Right lobe of liver (tissue), 6 donors: ENCODE measurements around the gene RNF157. TPM values are rescaled to one million over a fixed set of nuclear protein-coding genes. Genes with fewer than 3 reads are reported as not detected.

Experiments
- ATAC-seq, 4 donors: fragments of 200-7000 bp; cut with Tn5 transposase; one replicate each; pipeline ENCODE4 v1.9.1; 2020; ENCODE audit warnings: mild to moderate bottlenecking in 4 of 4, moderate library complexity in 4 of 4
- DNase-seq, 3 donors: peaks; one replicate each; pipeline ENCODE4 v3.0.0-alpha.2; 2020
- H3K27ac ChIP-seq, 3 donors: fragments of 200-600 bp; one replicate each; pipeline ENCODE4 v1.8.0; 2022
- H3K27me3 ChIP-seq, 2 donors: fragments of 200-600 bp; one replicate each; pipeline ENCODE4 v1.8.0; 2022
- H3K36me3 ChIP-seq, 4 donors: fragments of 200-600 bp; sonication (generic) in 1 of 4; one replicate each; pipeline versions ENCODE4 v1.5.1 to v1.8.0; 2017 to 2022; ENCODE audit warnings: control low read depth in 1 of 4
- H3K4me1 ChIP-seq, 4 donors: fragments of 200-600 bp; sonication (generic) in 1 of 4; one replicate each; pipeline versions ENCODE4 v1.5.1 to v1.8.0; 2017 to 2022; ENCODE audit warnings: control low read depth in 1 of 4
- H3K4me3 ChIP-seq, 3 donors: fragments of 200-600 bp; one replicate each; pipeline ENCODE4 v1.8.0; 2022
- H3K9me3 ChIP-seq, 4 donors: fragments of 200-600 bp; sonication (generic) in 1 of 4; one replicate each; pipeline versions ENCODE4 v1.5.1 to v1.8.0; 2017 to 2022; ENCODE audit warnings: control low read depth in 1 of 4
- POLR2A ChIP-seq: fragments of 450-650 bp; IDR thresholded peaks from one replicate; pipeline ENCODE4 v1.6.1; 2017; ENCODE audit warnings: antibody characterized with exemption, mild to moderate bottlenecking
- WGBS: methylation state at CpG from one replicate; pipeline ENCODE4 v1.1.6; 2018; ENCODE audit warnings: low coverage, low lambda C conversion rate; ENCODE audit not compliant: insufficient coverage; ENCODE audit errors: missing lambda C conversion rate; 5-methylcytosine and 5-hydroxymethylcytosine counted together
- intact Hi-C, 2 donors: fragments of 100-400 bp; cut with DNase I; formaldehyde crosslinking; loops; one replicate each; pipeline versions ENCODE4 v1.11.2 to v1.14.1; 2022
- total RNA-seq, 6 experiments: library from RNA; depleted of rRNA in 2 of 6; stranded (reverse); fragments of >200 nt in 2 of 6; fragmentation: NEBNext Ultra II Directional in 3 of 6; extraction: Animal tissue kit (Norgen Biotek cat#: 25700) in 3 of 6; gene quantifications; one replicate each; pipeline versions ENCODE4 v1.1.0 to v1.2.4, GENCODE V29; 2016 to 2023
- TF ChIP-seq, protein P1 (sequence below), 4 donors: fragments of 200-600 bp in 3 of 4; fragments of 450-650 bp in 1 of 4; IDR thresholded peaks; one replicate each; pipeline versions ENCODE4 v1.5.1 to v1.8.0; 2016 to 2022; ENCODE audit warnings: antibody characterized with exemption in 4 of 4, mild to moderate bottlenecking in 2 of 4
- donor health status: DM: no; HTN: yes; CAD: no.
- donor health status: DM: no; HTN: no; CAD: no.
- donor health status: DM: no; HTN: no; CAD: no.
- donor health status: DM: no; HTN: yes; CAD: no.
- donor health status: DM: no; HTN: yes; CAD: no.

The RNF157 gene
- total RNA-seq, 6 experiments from 2014 or later = 0.39 to 14.5 (median 6.0) TPM

DNA sequence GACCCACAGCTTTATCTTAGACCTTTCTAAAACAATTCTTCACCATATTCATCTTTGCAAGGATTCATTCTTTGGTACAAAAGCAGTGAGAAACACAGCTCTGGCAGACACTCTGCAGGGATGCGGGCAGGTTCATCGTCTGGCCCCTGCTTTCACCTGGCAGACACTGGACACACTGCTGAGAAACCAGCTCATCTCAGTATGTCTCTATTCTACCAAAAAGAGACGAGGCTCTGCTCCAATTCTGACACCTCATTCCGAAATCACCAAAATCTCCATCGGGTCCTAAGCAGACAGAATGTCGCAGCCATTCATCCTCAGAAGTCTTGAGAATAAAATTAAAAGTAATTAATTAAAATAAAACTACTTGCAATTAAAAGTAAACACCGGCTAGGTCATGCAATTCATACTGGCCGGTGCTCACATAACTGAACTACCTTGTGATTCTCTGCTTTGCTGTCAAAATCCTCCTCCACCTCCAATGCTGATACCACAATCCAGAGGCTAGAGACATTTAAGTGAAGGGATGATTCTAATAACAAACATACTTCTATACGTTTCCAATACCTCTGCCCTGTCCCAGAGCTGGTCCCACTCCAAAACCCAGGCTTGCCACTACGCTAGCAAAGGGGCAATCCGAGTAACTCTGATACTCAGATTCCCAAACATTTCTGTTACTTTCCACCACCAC lies 1.3 kb downstream of the RNF157 start:
- Histone ChIP-seq H3K4me3 (no peak overlapping the region), H3K27ac (no peak overlapping the region), H3K9me3 (no peaks in the 10 kb centered on the region), H3K4me1 (peaks cover 0 to 9% (median 4%) of the 10 kb centered on the region in 4 donors), H3K27me3 (no peaks in the 10 kb centered on the region), H3K36me3 (no peaks in the 10 kb centered on the region)
- TF ChIP-seq, protein P1, sequence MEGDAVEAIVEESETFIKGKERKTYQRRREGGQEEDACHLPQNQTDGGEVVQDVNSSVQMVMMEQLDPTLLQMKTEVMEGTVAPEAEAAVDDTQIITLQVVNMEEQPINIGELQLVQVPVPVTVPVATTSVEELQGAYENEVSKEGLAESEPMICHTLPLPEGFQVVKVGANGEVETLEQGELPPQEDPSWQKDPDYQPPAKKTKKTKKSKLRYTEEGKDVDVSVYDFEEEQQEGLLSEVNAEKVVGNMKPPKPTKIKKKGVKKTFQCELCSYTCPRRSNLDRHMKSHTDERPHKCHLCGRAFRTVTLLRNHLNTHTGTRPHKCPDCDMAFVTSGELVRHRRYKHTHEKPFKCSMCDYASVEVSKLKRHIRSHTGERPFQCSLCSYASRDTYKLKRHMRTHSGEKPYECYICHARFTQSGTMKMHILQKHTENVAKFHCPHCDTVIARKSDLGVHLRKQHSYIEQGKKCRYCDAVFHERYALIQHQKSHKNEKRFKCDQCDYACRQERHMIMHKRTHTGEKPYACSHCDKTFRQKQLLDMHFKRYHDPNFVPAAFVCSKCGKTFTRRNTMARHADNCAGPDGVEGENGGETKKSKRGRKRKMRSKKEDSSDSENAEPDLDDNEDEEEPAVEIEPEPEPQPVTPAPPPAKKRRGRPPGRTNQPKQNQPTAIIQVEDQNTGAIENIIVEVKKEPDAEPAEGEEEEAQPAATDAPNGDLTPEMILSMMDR (IDR thresholded peaks at IDR 0.05) = no peak
- TF ChIP-seq POLR2A = no peak
- WGBS = 43% methylated on average over 11 of the region's 11 CpGs
- ATAC-seq = no peak
- DNase-seq = no peak
- intact Hi-C loops = no loop called here

GRCh38 chr17:76237859-76238313 lies 2.4 kb downstream of the RNF157 start:
- Histone ChIP-seq H3K4me3 (no peak overlapping the region), H3K36me3 (no peaks in the 10 kb centered on the region), H3K4me1 (peaks cover 0 to 9% (median 4%) of the 10 kb centered on the region in 4 donors), H3K27ac (no peak overlapping the region), H3K9me3 (no peaks in the 10 kb centered on the region), H3K27me3 (no peaks in the 10 kb centered on the region)
- intact Hi-C loops = no loop called here
- no peak for TF ChIP-seq POLR2A
- TF ChIP-seq, protein P1 (IDR thresholded peaks at IDR 0.05) = no peak
- WGBS = 15% methylated on average over 6 of the region's 7 CpGs
- DNase-seq = no peak
- ATAC-seq = peak in 3 of 4 donors; percentile 59 to 78 (median 75)

GRCh38 chr17:76236603-76237002 lies 3.7 kb downstream of the RNF157 start:
- no peak for TF ChIP-seq POLR2A
- TF ChIP-seq, protein P1 (IDR thresholded peaks at IDR 0.05) = no peak
- H3K27me3 ChIP-seq = no peaks in the 10 kb centered on the region

GRCh38 chr17:76235883-76236282 lies 4.4 kb downstream of the RNF157 start:
- ATAC-seq (no peak), DNase-seq (no peak)
- intact Hi-C loops = no loop called here
- Histone ChIP-seq H3K9me3 (no peaks in the 10 kb centered on the region), H3K36me3 (no peaks in the 10 kb centered on the region), H3K27ac (no peak overlapping the region), H3K27me3 (no peaks in the 10 kb centered on the region), H3K4me1 (peaks cover 0 to 6% (median 2%) of the 10 kb centered on the region in 4 donors), H3K4me3 (no peak overlapping the region)
- 88% methylated on average over 1 of the region's 2 CpGs for WGBS
- TF ChIP-seq, protein P1 (IDR thresholded peaks at IDR 0.05) = no peak
- no peak for TF ChIP-seq POLR2A

More at GRCh38 chr17:76236603-76237002, 3.7 kb downstream of the RNF157 start:
- intact Hi-C loops = no loop called here
- Histone ChIP-seq H3K4me1 (peaks cover 0 to 9% (median 4%) of the 10 kb centered on the region in 4 donors), H3K36me3 (no peaks in the 10 kb centered on the region), H3K9me3 (no peaks in the 10 kb centered on the region), H3K27ac (no peak overlapping the region), H3K4me3 (no peak overlapping the region)
- DNase-seq (no peak), ATAC-seq (no peak)
